Activated CD4-positive, alpha-beta T cell treated with anti-CD3 and anti-CD28 coated beads for 48 hours (primary cell): Measurements from ENCODE around the gene CLP1.
A peak's percentile ranks its signal among the peaks of the same experiment; 100 is the strongest.
"Not testable (repeated sequence)": the region's sequence is repeated elsewhere in the genome, so short reads cannot be mapped to it uniquely, and the experiment has no call there.

Experiments used
- DNase-seq: peaks from one replicate; pipeline ENCODE4 v3.0.0-alpha.2; 2020

The CLP1 gene

GRCh38 chr11:57667117-57667735 lies 9.7 kb downstream of the CLP1 start:
- peak; percentile 94 for DNase-seq

GRCh38 chr11:57667736-57668433 lies 10.3 kb downstream of the CLP1 start, which contains the start of gene ZDHHC5:
Gene ZDHHC5 (plus strand): TSS chr11:57668114. CDS start chr11:57673091, 4,977 bp downstream.
- DNase-seq, result peak; percentile 100

- peak; percentile 55 for DNase-seq
These were observed 10.8 kb downstream of the CLP1 start for GRCh38 chr11:57668434-57668782.

- no peak for DNase-seq
These were observed 16.7 kb downstream of the CLP1 start for GRCh38 chr11:57674251-57674650.

- DNase-seq, result no peak
These were observed 17.8 kb downstream of the CLP1 start for GRCh38 chr11:57675176-57675941.

- DNase-seq, result no peak
These were observed 21.8 kb downstream of the CLP1 start for GRCh38 chr11:57679396-57679795.

GRCh38 chr11:57680552-57680874 lies 23.0 kb downstream of the CLP1 start:
- no peak for DNase-seq

- DNase-seq, result no peak
These were observed 23.6 kb downstream of the CLP1 start for GRCh38 chr11:57681168-57681567.

- DNase-seq, result not testable (repeated sequence)
These were observed 32.9 kb downstream of the CLP1 start for GRCh38 chr11:57690474-57690873.

- no peak for DNase-seq
These were observed 41.3 kb downstream of the CLP1 start for GRCh38 chr11:57698843-57699365.

- DNase-seq, result no peak
These were observed 42.3 kb downstream of the CLP1 start for GRCh38 chr11:57699813-57700212.

- no peak for DNase-seq
These were observed 42.9 kb downstream of the CLP1 start for GRCh38 chr11:57700425-57700824.

GRCh38 chr11:57703341-57703740 lies 45.8 kb downstream of the CLP1 start:
- no peak for DNase-seq

GRCh38 chr11:57704932-57705331 lies 47.4 kb downstream of the CLP1 start:
- DNase-seq, result no peak

GRCh38 chr11:57705432-57705831 lies 47.9 kb downstream of the CLP1 start:
- DNase-seq, result not testable (repeated sequence)

- DNase-seq, result no peak
These were observed 52.3 kb downstream of the CLP1 start for GRCh38 chr11:57709802-57710367.
